Measurements from ENCODE around the gene USP21. TPM values are rescaled to one million over a fixed set of nuclear protein-coding genes. Genes with fewer than 3 reads are reported as not detected.

The USP21 gene
- total and polyA plus RNA-seq, 2 of the 13 experiments (the other 11 are each of a cell fraction or from before 2014, with no cell fraction given) = 10.1 to 33.1 TPM

- TF ChIP-seq ZHX1 (CRISPR knock-in tag; IDR thresholded peaks at IDR 0.05; ENCODE audit: low read depth) (no peak), JDP2 (CRISPR knock-in tag; IDR thresholded peaks at IDR 0.05; ENCODE audit: borderline replicate concordance) (no peak), NR2F1 (CRISPR knock-in tag; IDR thresholded peaks at IDR 0.05) (peak in 1 of 2 experiments; percentile 52; a peak in 1 of 4 replicates), ZNF501 (CRISPR knock-in tag; IDR thresholded peaks at IDR 0.05) (no peak; the same call in 1 of the 2 replicates), SRSF9 (IDR thresholded peaks at IDR 0.05; ENCODE audit: borderline replicate concordance, insufficient read depth, low read depth, low read length, poor library complexity, severe bottlenecking) (no peak), DR1 (CRISPR knock-in tag; IDR thresholded peaks at IDR 0.05) (0 out of 2 replicates have a peak, but pooled peaks have one; percentile 6), ARID5B (CRISPR knock-in tag; IDR thresholded peaks at IDR 0.05) (peak; percentile 12; the same call in 1 of the 2 replicates), KDM6A (CRISPR knock-in tag; IDR thresholded peaks at IDR 0.05; ENCODE audit: low read depth) (no peak), YY1 (IDR thresholded peaks at IDR 0.05; ENCODE audit: insufficient read depth, insufficient replicate concordance, low read depth, low read length) (peak; percentile 99), SMAD9 (CRISPR knock-in tag; IDR thresholded peaks at IDR 0.05) (no peak), DNMT1 (CRISPR knock-in tag; IDR thresholded peaks at IDR 0.05) (no peak), SP1 (IDR thresholded peaks at IDR 0.05) (no peak), SP1 (CRISPR knock-in tag; IDR thresholded peaks at IDR 0.05) (peak; percentile 9; the same call in 1 of the 2 replicates), HOXD1 (CRISPR knock-in tag; IDR thresholded peaks at IDR 0.05) (no peak)
- TF ChIP-seq, protein P1, sequence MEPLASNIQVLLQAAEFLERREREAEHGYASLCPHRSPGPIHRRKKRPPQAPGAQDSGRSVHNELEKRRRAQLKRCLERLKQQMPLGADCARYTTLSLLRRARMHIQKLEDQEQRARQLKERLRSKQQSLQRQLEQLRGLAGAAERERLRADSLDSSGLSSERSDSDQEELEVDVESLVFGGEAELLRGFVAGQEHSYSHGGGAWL (CRISPR knock-in tag; IDR thresholded peaks at IDR 0.05) = no peak
- TF ChIP-seq, protein P2, sequence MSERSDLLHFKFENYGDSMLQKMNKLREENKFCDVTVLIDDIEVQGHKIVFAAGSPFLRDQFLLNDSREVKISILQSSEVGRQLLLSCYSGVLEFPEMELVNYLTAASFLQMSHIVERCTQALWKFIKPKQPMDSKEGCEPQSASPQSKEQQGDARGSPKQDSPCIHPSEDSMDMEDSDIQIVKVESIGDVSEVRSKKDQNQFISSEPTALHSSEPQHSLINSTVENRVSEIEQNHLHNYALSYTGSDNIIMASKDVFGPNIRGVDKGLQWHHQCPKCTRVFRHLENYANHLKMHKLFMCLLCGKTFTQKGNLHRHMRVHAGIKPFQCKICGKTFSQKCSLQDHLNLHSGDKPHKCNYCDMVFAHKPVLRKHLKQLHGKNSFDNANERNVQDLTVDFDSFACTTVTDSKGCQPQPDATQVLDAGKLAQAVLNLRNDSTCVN (CRISPR knock-in tag; IDR thresholded peaks at IDR 0.05; ENCODE audit: borderline replicate concordance) = peak; percentile 84; the same call in 1 of the 2 replicates
Measured at GRCh38 chr1:161132410-161133219, 26.7 kb upstream of the USP21 start, which contains the start of gene DEDD (continued).
